Stimulated activated CD8-positive, alpha-beta memory T cell treated with anti-CD3 and anti-CD28 coated beads, Interleukin-15, amount 100 ng/mL, for 48 hours (primary cell): ENCODE measurements around the gene GOT1.

Experiments
- DNase-seq, 2 donors: peaks; one replicate each; pipeline ENCODE4 v3.0.0-alpha.2; 2020; ENCODE audit warnings: low read depth in 2 of 2

Gene GOT1

GRCh38 chr10:99433378-99434020 lies 3.1 kb upstream of the GOT1 start:
- no peak for DNase-seq

GRCh38 chr10:99432881-99433280 lies 2.5 kb upstream of the GOT1 start:
- no peak for DNase-seq

GRCh38 chr10:99432047-99432446 lies 1.6 kb upstream of the GOT1 start:
- no peak for DNase-seq

- no peak for DNase-seq
These were observed 851 bp upstream of the GOT1 start for GRCh38 chr10:99431190-99431760.

- no peak for DNase-seq
These were observed 341 bp downstream of the GOT1 start for GRCh38 chr10:99430116-99430450.

GRCh38 chr10:99429517-99430095 lies 818 bp downstream of the GOT1 start:
- DNase-seq = no peak

- no peak for DNase-seq
These were observed 2.7 kb downstream of the GOT1 start for GRCh38 chr10:99427566-99428190.

- DNase-seq = no peak
These were observed 3.7 kb downstream of the GOT1 start for GRCh38 chr10:99426689-99427088.

GRCh38 chr10:99425204-99425603 lies 5.2 kb downstream of the GOT1 start:
- no peak for DNase-seq

DNA sequence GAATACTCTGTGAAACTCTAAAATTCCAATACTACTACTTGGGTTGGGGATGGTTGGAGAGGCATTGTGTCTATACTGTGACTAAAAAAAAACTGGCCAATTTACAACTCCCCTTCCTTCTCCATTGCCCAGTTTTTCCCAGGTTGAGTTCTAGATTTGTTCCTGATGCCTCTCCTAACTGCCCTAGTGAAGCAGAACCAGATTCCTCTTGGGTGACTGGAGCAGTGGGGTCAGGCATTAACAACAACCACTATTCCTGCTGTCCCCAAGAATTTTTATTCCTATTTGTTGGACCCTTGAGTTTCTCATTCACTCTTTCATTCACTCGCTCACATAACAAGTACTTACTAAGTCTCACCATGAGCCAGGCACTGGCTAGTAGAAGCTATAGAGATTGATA lies 5.8 kb downstream of the GOT1 start:
- DNase-seq = no peak

DNA sequence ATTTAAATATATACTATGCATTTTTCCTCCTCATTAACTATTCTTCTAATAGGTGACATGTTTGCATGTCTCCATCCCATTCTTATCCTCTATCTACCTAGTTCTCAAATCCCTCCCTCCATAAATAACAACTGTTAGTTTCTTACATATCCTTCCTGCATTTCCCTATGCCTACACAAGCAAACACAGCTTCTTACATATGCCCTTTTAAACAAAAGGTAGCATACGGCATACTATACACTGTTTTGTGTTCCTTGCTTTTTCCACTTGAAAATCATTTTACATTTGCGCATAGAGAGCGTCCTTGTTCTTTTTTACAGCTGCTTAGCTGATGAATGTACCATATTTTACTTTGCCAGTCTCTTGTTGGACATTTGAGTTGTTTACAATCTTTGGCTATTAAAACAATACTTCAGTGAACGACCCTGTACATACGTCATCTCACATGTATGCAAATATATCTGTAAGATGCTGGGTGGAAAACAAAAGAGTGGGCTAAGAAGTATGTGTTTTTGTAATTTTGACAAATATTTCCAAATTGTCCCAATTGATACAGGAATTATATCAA lies 7.8 kb downstream of the GOT1 start:
- DNase-seq = no peak

- DNase-seq = no peak
These were observed 9.1 kb downstream of the GOT1 start for GRCh38 chr10:99421233-99421739.

- DNase-seq = no peak
These were observed 10.7 kb downstream of the GOT1 start for GRCh38 chr10:99419688-99420087.

GRCh38 chr10:99418910-99419624 lies 11.4 kb downstream of the GOT1 start:
- no peak for DNase-seq

DNA sequence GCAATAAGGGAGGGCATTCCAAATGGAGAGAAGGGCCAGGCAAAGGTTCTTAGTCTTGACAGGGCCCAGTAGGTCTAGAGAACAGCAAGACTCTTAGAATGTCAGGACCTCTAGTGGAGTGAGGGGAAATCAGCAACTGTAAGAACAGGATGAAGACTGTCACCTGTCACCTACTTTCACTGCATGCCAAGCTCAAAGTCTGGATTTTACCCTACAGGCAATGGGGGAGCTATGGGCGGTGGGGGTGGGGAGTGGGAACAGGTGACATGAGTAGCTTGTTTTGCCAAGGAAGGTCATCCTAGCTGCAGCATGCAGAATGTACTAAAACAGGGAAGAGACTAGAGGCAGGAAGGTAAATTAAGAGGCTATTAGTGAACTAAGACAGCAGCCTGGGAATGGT lies 18.3 kb downstream of the GOT1 start:
- no peak for DNase-seq

- DNase-seq = no peak
These were observed 18.9 kb downstream of the GOT1 start for GRCh38 chr10:99411546-99411945.

DNA sequence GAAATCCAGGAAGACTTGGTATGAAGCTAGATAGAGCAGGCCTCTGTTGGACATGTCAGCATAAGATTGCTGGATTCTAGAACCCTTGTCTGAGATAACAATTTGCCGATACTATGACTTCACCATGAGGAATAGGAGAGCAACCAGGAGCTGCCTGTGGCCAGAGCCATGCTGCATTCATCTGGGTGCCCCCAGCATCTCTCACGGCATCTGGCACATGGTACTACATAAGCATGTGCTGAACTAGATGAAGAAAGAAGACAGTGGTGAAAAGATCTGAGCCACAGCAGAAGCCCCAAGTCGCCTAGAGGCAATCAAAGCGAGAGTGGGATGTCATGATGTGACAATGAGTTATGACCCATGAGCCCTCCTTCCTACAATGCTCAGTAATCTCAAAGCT lies 19.5 kb downstream of the GOT1 start:
- no peak for DNase-seq

DNA sequence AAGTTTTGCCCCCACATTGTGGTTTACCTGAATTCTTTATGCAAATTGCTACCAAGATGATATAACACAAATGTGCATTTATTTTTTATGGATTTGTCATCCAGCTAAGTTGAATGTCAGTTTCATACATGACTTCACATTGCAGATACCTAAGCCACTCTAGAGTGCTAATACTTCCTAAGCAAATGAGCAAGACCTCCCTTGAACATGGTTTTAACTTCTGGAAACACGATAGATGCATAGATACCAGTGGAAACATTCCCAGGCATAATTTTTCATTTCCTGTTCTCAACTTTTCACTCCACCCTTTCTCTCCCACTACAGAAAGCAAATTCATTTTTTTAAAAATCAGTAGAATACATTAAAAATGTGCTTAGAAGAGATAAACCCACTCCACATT lies 20.3 kb downstream of the GOT1 start:
- no peak for DNase-seq

- no peak for DNase-seq
These were observed 24.3 kb downstream of the GOT1 start for GRCh38 chr10:99406149-99406548.

DNA sequence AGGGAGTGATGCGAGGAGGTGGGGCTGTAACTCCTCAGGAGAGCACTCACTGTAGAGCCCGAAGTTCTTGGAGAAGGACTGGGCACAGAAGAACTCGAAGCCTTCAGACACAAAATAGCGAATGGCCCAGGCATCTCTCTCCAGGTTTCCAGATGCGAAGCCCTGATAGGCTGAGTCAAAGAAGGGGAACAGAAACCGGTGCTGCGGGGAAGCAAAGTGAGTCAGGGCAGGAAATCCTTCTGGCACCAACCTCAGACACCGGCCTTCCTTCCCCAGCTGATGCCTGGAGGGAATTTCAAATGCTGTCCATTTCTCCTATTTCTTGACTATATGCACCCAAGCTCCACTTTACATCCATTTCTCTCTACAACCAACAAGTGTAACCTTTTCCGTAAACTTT lies 26.8 kb downstream of the GOT1 start:
- DNase-seq = no peak

- DNase-seq = no peak
These were observed 30.8 kb downstream of the GOT1 start for GRCh38 chr10:99399664-99400063.

DNA sequence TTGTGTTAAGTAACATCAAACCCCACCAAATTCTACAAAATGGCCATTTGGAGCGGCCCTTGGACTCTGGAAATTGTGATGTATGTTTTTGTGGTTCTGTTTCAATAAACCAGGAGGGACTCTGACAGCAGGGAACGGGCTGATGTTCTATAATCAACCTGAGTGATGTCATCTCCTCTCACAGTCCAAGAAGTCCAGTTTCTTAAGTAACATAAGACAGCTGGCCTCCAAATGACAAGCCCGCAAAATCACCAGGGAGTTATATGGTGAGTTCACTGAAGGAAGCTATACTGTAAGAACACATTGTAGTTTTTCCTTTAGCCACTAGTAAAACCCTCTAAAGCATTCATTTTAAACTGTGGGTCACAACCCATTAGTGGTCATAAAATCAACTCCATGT lies 34.0 kb downstream of the GOT1 start:
- DNase-seq = no peak
